IMR-90 (cell line): ENCODE results near the gene ACHE.

Experiments
- BHLHE40 ChIP-seq: fragments of 150-350 bp; IDR thresholded peaks from 2 replicates; pipeline ENCODE4 v1.6.1; 2016; ENCODE audit warnings: mild to moderate bottlenecking, low read depth, low read length
- CEBPB ChIP-seq: IDR thresholded peaks from 2 replicates; pipeline ENCODE4 v1.6.1; 2012; ENCODE audit warnings: low read depth, low read length, improper control_type of control experiment
- CHD1 ChIP-seq: IDR thresholded peaks from 2 replicates; pipeline ENCODE4 v1.6.1; 2012; ENCODE audit warnings: low read depth, low read length, improper control_type of control experiment
- MAFK ChIP-seq: IDR thresholded peaks from 2 replicates; pipeline ENCODE4 v1.6.1; 2012; ENCODE audit warnings: low read depth, low read length, improper control_type of control experiment
- MAZ ChIP-seq: IDR thresholded peaks from 2 replicates; pipeline ENCODE4 v1.6.1; 2012; ENCODE audit warnings: low read depth, mild to moderate bottlenecking, low read length, improper control_type of control experiment, moderate library complexity, borderline replicate concordance
- MXI1 ChIP-seq: IDR thresholded peaks from 2 replicates; pipeline ENCODE4 v1.6.1; 2012; ENCODE audit warnings: low read depth, mild to moderate bottlenecking, low read length, moderate library complexity, borderline replicate concordance
- POLR2A ChIP-seq: IDR thresholded peaks from 2 replicates; pipeline ENCODE4 v1.6.1; 2012; ENCODE audit warnings: mild to moderate bottlenecking, low read depth, low read length
- RAD21 ChIP-seq: IDR thresholded peaks from 2 replicates; pipeline ENCODE4 v1.6.1; 2012; ENCODE audit warnings: low read length, improper control_type of control experiment
- RFX5 ChIP-seq: IDR thresholded peaks from 2 replicates; pipeline ENCODE4 v1.8.0; 2012; ENCODE audit warnings: low read depth, mild to moderate bottlenecking, low read length, moderate library complexity
- SMC3 ChIP-seq: fragments of 150-350 bp; IDR thresholded peaks from 2 replicates; pipeline ENCODE4 v1.6.1; 2016; ENCODE audit warnings: low read depth, mild to moderate bottlenecking, antibody characterized with exemption, low read length, moderate library complexity
- TF ChIP-seq, protein P1 (sequence below): fragments of 150-350 bp; IDR thresholded peaks from 2 replicates; pipeline ENCODE4 v1.6.1; 2016; ENCODE audit warnings: low read depth, mild to moderate bottlenecking, low read length, moderate library complexity, borderline replicate concordance
- TF ChIP-seq, protein P2 (sequence below): conservative IDR thresholded peaks from 2 replicates; pipeline ENCODE4 v1.5.1; 2012; ENCODE audit warnings: mild to moderate bottlenecking, low read depth, low read length, improper control_type of control experiment
- TF ChIP-seq, protein P3 (sequence below): fragments of 150-350 bp; IDR thresholded peaks from 2 replicates; pipeline ENCODE4 v1.6.1; 2017; ENCODE audit warnings: mild to moderate bottlenecking, antibody characterized with exemption, low read length, low read depth

DNA sequence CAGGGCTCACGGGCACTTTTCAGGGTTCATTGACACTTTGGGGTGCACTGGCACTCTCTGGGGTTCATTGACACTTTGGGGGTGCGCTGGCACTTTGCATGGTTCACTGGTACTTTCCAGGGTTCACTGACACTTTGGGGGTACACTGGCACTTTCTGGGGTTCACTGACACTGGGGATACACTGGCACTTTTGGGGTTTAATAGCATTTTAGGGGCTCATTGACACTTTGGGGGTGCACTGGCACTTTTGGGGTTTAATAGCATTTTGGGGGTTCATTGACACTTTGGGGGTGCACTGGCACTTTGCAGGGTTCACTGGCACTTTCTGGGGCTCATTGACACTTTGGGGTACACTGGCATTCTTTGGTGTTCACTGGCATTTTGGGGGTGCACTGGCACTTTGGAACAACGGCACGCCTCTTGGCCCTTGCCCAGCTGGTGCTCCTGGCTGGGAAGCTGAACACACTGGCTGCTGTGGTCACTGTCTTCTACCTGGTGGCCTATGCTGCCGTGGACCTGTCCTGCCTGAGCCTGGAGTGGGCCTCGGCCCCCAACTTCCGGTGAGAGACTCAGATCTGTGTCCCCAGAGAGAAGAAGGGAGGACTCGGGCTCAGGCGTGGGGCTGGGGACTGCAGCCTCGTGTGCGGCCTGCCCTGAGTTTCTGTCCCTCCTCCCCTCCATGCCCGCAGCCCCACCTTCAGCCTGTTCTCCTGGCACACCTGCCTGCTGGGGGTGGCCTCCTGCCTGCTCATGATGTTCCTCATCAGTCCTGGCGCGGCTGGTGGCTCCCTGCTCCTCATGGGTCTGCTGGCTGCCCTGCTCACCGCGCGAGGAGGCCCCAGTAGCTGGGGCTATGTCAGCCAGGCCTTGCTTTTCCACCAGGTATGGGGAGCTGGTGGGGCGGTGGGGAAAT, 34.7 kb downstream of the ACHE start:
- TF ChIP-seq, protein P1, sequence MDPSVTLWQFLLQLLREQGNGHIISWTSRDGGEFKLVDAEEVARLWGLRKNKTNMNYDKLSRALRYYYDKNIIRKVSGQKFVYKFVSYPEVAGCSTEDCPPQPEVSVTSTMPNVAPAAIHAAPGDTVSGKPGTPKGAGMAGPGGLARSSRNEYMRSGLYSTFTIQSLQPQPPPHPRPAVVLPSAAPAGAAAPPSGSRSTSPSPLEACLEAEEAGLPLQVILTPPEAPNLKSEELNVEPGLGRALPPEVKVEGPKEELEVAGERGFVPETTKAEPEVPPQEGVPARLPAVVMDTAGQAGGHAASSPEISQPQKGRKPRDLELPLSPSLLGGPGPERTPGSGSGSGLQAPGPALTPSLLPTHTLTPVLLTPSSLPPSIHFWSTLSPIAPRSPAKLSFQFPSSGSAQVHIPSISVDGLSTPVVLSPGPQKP: no peak
- no peak for TF ChIP-seq CHD1
- TF ChIP-seq POLR2A: no peak
- TF ChIP-seq, protein P2, sequence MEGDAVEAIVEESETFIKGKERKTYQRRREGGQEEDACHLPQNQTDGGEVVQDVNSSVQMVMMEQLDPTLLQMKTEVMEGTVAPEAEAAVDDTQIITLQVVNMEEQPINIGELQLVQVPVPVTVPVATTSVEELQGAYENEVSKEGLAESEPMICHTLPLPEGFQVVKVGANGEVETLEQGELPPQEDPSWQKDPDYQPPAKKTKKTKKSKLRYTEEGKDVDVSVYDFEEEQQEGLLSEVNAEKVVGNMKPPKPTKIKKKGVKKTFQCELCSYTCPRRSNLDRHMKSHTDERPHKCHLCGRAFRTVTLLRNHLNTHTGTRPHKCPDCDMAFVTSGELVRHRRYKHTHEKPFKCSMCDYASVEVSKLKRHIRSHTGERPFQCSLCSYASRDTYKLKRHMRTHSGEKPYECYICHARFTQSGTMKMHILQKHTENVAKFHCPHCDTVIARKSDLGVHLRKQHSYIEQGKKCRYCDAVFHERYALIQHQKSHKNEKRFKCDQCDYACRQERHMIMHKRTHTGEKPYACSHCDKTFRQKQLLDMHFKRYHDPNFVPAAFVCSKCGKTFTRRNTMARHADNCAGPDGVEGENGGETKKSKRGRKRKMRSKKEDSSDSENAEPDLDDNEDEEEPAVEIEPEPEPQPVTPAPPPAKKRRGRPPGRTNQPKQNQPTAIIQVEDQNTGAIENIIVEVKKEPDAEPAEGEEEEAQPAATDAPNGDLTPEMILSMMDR: no peak
- TF ChIP-seq RFX5: no peak
- TF ChIP-seq MAZ: no peak
- TF ChIP-seq CEBPB: no peak
- TF ChIP-seq MXI1: no peak
- TF ChIP-seq RAD21: no peak
- no peak for TF ChIP-seq MAFK
- no peak for TF ChIP-seq SMC3
- TF ChIP-seq, protein P3, sequence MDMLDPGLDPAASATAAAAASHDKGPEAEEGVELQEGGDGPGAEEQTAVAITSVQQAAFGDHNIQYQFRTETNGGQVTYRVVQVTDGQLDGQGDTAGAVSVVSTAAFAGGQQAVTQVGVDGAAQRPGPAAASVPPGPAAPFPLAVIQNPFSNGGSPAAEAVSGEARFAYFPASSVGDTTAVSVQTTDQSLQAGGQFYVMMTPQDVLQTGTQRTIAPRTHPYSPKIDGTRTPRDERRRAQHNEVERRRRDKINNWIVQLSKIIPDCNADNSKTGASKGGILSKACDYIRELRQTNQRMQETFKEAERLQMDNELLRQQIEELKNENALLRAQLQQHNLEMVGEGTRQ: no peak
- no peak for TF ChIP-seq BHLHE40
